Epithelial cell of esophagus (primary cell): ENCODE data around the gene ARL8A.
"Not testable (repeated sequence)": the region's sequence is repeated elsewhere in the genome, so short reads cannot be mapped to it uniquely, and the experiment has no call there.

Experiments
- DNase-seq: peaks from one replicate; pipeline ENCODE4 v3.0.0; 2010; ENCODE audit warnings: low read depth
- H3K4me3 ChIP-seq: 2 replicates; pipeline ENCODE4 v1.5.1; 2011; ENCODE audit warnings: mild to moderate bottlenecking, low read length, control low read depth
- TF ChIP-seq, protein P1 (sequence below): IDR thresholded peaks from 2 replicates; pipeline ENCODE4 v1.5.1; 2011; ENCODE audit warnings: low read depth, mild to moderate bottlenecking, low read length, control low read depth, inconsistent platforms; ENCODE audit not compliant: insufficient read depth; ENCODE audit errors: missing control alignments

ARL8A gene

DNA sequence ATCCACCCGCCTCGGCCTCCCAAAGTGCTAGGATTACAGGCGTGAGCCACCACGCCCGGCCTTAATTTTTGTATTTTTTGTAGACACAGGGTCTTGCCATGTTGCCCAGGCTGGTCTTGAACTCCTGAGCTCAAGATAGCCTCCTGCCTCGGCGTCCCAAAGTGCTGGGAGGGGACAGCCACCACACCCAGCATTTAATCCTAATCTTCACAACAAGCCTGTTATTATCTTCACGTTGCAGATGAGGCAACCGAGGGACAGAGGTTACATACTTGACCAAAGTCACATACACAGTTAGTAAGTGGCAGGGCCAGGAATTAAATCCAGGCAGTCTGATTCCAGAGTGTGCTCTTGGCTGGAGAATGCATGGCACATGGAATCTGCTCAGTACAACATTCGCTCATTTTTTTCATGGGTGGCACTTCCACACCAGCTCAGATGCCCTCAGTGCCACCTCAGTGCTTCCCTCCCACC is 26.6 kb downstream of the ARL8A start:
- no peak for DNase-seq
- no peak overlapping the region for H3K4me3 ChIP-seq
- TF ChIP-seq, protein P1, sequence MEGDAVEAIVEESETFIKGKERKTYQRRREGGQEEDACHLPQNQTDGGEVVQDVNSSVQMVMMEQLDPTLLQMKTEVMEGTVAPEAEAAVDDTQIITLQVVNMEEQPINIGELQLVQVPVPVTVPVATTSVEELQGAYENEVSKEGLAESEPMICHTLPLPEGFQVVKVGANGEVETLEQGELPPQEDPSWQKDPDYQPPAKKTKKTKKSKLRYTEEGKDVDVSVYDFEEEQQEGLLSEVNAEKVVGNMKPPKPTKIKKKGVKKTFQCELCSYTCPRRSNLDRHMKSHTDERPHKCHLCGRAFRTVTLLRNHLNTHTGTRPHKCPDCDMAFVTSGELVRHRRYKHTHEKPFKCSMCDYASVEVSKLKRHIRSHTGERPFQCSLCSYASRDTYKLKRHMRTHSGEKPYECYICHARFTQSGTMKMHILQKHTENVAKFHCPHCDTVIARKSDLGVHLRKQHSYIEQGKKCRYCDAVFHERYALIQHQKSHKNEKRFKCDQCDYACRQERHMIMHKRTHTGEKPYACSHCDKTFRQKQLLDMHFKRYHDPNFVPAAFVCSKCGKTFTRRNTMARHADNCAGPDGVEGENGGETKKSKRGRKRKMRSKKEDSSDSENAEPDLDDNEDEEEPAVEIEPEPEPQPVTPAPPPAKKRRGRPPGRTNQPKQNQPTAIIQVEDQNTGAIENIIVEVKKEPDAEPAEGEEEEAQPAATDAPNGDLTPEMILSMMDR: no peak

DNA sequence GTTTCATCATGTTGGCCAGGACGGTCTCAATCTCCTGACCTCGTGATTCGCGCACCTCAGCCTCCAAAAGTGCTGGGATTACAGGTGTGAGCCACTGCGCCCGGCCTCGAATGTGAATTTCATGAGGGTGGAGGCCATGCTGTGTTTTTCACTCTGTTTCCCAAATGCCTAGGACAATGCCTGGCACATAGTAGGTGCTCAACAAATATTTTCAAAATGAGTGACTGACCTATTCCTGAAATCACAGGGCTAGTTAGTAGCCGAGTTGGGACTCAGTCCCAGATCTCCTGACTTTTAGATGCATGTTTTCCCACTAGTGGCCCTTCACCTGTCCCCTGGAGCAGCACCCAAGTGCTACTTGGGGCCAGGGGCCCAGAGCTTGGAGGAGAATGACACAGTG is 28.2 kb downstream of the ARL8A start:
- TF ChIP-seq, protein P1: no peak
- no peak overlapping the region for H3K4me3 ChIP-seq
- no peak for DNase-seq

DNA sequence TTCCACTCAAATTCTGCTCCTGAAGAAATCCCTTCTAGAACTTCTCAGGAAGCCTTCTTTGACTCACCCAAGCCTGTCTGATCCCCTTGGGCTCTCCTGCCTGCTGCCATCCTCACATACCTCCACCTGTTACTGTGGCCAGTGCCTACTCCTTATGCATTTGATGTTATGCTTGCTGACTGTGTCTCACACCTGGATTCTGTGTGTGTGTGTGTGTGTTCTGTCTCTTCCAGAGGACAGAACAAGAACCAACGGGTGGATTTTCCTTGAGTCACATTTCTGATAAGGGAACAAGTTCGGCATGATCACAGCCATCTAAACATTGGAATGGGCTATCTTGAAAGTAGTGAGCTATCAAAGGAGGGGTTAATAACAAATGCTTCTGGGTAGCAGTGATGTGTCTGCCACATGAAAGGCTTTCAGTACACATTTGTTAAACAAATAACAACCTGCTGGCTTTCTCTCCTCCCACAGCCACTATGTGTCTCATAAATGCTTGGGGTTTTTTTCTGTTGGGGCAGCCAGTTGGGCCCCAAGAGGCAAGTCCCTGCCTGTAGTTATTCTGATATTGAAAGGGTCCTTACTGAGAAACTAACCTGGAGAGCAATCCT is 30.7 kb downstream of the ARL8A start:
- no peak overlapping the region for H3K4me3 ChIP-seq
- no peak for DNase-seq
- TF ChIP-seq, protein P1: no peak

DNA sequence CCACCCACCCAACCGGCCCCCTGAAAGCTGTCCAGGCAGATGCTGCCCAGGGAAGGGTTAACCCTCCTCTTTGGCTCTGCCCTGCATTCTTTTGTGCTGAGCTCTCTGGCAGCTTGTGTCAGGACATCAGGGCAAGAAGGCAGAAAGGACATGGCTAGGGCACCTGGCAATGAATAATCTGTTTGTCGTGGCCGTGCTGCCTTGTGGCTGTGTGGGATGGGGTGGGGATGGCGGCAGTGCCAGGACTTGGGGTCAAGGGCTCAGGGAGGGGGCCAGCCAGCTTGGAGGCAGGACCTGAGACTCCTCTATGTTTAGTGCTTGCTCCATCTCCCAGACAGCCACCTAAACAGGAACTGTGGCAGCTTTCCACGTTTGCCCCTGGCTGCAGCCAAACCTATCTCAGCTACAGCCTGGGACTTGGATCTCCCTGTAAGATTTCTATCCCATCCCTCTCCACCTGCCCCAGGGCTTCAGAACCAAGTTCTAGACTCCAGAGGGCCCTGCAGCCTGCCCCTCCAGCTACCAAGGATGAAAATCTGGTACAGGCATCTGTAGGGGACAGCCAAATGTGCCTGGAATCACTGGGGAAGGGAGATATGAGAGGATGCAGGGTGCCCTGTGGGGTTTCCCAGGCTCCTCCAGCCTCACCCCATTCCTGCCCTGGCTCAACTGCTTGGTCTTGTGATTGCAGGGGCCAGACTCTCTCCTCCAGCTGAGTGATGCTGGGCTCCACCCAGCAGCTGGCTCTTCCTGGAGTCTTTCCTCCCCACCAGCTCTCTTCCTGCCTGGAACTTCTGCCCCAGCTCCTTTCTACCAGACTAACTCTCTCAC is 31.5 kb downstream of the ARL8A start:
- TF ChIP-seq, protein P1: no peak
- no peak for DNase-seq
- no peak overlapping the region for H3K4me3 ChIP-seq

DNA sequence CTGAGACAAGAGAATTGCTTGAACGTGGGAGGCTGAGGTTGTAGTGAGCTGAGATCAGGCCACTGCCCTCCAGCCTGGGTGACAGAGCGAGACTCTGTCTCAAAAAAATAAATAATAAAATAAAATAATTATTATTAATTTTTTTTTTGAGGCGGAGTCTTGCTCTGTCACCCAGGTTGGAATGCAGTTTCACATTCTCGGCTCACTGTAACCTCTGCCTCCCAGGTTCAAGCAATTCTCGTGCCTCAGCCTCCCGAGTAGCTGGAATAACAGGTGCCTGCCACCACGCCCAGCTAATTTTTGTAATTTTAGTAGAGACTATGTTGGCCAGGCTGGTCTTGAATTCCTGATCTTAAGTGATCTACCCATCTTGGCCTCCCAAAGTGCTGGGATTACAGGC is 32.9 kb downstream of the ARL8A start:
- not testable (repeated sequence) for DNase-seq, H3K4me3 ChIP-seq

DNA sequence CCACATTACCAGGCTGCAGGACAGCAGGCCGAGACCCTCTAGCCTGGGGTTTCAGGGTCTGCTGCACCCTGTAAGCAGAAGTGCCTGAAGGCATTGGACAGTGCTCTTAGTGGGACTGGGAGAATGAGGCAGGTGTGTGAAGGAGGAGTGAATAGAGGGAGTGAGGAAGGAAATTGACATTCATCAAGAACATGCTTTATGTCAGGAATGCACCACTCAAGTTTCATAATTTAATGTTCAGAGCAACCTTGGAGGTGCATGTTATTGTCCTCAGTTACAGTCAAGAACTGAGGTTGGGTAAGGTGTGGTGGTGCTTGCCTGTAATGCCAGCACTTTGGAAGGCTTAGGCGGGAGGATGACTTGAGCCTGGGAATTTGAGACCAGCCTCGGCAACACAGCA is 33.6 kb downstream of the ARL8A start:
- TF ChIP-seq, protein P1: no peak
- DNase-seq: no peak
- no peak overlapping the region for H3K4me3 ChIP-seq

DNA sequence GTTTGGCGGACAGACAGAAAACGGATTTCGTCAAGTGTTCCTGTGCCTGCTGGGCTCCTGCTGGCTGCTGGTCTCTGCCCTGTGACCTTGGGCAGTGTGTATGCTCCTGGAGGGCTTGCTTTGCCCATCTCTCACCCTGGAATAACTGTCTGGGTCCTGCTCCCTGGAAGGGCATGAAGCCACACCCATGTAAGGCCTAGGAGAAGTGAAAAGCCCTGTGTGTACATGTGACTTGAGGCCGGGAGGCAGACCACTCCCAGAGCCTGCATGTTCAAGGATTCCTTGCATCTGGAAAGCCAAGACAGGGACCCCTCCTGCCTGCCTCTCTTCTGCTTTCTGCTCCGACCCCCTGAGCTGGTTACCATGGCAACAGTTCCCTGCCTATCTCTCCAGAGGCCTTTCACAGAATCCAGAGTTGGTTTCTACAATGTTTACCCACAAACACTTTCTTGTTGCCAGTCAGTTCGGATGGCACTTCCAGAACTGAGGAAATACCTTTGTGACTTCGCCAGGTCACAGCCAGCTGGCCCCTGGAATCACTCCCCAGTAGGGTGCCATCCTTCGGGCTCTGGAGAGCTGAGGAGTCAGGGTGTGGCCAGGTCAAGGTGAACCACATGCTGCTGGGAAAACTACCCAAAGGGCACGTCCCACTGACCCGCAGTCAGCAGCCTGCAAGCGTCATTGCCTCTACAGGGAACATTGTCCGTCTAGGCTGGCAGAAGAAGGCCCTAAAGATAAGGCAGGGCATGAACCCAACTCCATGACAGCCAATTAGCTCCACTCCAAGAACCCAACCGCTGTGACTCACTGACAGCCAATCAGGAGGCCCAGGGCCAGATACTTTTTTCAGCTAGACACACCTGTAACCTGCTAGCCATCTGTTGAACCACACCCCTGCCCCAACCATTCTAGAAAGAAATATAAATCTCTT is 36.5 kb downstream of the ARL8A start:
- DNase-seq: peak; percentile 43

More for the DNA sequence above, 36.5 kb downstream of the ARL8A start:
- H3K4me3 ChIP-seq: no peak overlapping the region
- TF ChIP-seq, protein P1: no peak
